ENCODE measurements around the gene OTOR. TPM values are rescaled to one million over a fixed set of nuclear protein-coding genes. Genes with fewer than 3 reads are reported as not detected.

OTOR gene, protein sequence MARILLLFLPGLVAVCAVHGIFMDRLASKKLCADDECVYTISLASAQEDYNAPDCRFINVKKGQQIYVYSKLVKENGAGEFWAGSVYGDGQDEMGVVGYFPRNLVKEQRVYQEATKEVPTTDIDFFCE
- total RNA-seq, result not detected

- DNase-seq (ENCODE audit: low spot score), result no peak
- Histone ChIP-seq H3K27ac (no peak within 1 kb of the TSS), H3K4me1 (no peaks in the 10 kb centered on the region), H3K9me3 (no peaks in the 10 kb centered on the region), H3K36me3 (no peaks in the 10 kb centered on the region), H3K4me3 (no peak within 1 kb of the TSS), H3K27me3 (no peaks in the 10 kb centered on the region)
- no peak for TF ChIP-seq CTCF (IDR thresholded peaks at IDR 0.05)
These were observed at the start of gene OTOR for GRCh38 chr20:16748308-16748900. Gene OTOR, plus strand, starts transcription at chr20:16748358. Its CDS starts 44 bp downstream, at chr20:16748402.

DNA sequence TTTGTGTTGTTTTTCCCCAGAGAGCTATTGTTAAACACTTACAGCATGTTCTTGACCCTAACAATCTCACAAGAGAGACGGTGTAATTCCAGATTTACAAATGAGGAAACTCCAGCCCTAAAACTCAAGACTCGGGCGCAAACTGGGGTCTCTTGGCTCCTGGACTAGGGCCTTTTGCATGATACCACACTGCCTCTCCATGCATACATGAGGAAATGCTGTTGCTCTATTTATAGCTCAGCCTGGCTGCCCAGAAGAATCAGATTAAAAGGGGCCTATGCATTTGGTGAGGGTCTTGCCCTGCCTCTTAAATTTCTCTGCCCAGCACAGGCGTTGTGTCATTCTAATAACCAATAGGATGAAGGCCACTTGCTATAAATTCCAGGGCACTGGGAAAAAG lies 48.9 kb upstream of the OTOR start:
- TF ChIP-seq CTCF (IDR thresholded peaks at IDR 0.05), result no peak
- Histone ChIP-seq H3K4me3 (no peak overlapping the region), H3K9me3 (no peaks in the 10 kb centered on the region), H3K4me1 (no peaks in the 10 kb centered on the region), H3K27me3 (no peaks in the 10 kb centered on the region), H3K36me3 (no peaks in the 10 kb centered on the region), H3K27ac (no peak overlapping the region)
- no peak for DNase-seq (ENCODE audit: low spot score)

GRCh38 chr20:16701296-16701695 lies 46.9 kb upstream of the OTOR start:
- H3K27me3 ChIP-seq, result no peaks in the 10 kb centered on the region
- no peak overlapping the region for H3K27ac ChIP-seq
- TF ChIP-seq CTCF (IDR thresholded peaks at IDR 0.05), result no peak
- H3K9me3 ChIP-seq, result no peaks in the 10 kb centered on the region
- H3K4me3 ChIP-seq, result no peak overlapping the region
- DNase-seq (ENCODE audit: low spot score), result no peak
- no peaks in the 10 kb centered on the region for H3K36me3 ChIP-seq
- H3K4me1 ChIP-seq, result no peaks in the 10 kb centered on the region

DNA sequence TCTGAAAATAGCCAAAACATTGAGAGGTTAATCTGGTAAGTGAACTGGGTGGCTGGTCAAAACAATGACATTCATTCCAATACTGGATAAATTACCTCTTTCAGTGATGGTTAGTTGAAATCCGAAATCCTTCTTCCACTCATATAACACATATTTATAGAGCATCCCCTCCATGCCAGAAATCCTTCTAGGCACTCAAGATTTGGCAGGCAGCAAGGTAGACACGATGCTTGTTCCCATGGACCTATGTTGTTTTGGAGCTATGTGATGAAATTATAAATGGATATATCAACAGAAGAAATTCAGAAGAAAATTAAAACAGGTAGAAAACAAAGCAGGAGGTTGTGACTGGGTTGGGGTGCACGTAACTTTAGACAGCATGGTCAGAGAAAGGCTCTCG lies 44.6 kb upstream of the OTOR start:
- Histone ChIP-seq H3K4me3 (no peak overlapping the region), H3K27me3 (no peaks in the 10 kb centered on the region), H3K4me1 (no peaks in the 10 kb centered on the region), H3K36me3 (no peaks in the 10 kb centered on the region), H3K9me3 (no peaks in the 10 kb centered on the region), H3K27ac (no peak overlapping the region)
- no peak for DNase-seq (ENCODE audit: low spot score)
- TF ChIP-seq CTCF (IDR thresholded peaks at IDR 0.05), result no peak

- Histone ChIP-seq H3K9me3 (no peaks in the 10 kb centered on the region), H3K27me3 (no peaks in the 10 kb centered on the region), H3K4me1 (no peaks in the 10 kb centered on the region), H3K27ac (no peak overlapping the region), H3K4me3 (no peak overlapping the region), H3K36me3 (no peaks in the 10 kb centered on the region)
- no peak for DNase-seq (ENCODE audit: low spot score)
- no peak for TF ChIP-seq CTCF (IDR thresholded peaks at IDR 0.05)
These were observed 40.5 kb upstream of the OTOR start for GRCh38 chr20:16707674-16708073.

- H3K4me1 ChIP-seq, result no peaks in the 10 kb centered on the region
- no peak for DNase-seq (ENCODE audit: low spot score)
- H3K27ac ChIP-seq, result no peak overlapping the region
- no peaks in the 10 kb centered on the region for H3K36me3 ChIP-seq
- H3K4me3 ChIP-seq, result no peak overlapping the region
- H3K27me3 ChIP-seq, result no peaks in the 10 kb centered on the region
- H3K9me3 ChIP-seq, result no peaks in the 10 kb centered on the region
- no peak for TF ChIP-seq CTCF (IDR thresholded peaks at IDR 0.05)
These were observed 39.6 kb upstream of the OTOR start for GRCh38 chr20:16708602-16709001.
